NCI-H1436 treated with DMSO at 0.1 percent for 48 hours (cell line): Measurements from ENCODE around the gene PTCH1.

Experiments used
- DNase-seq: peaks from one replicate; lab custom pipeline; 2025; lab: John Stamatoyannopoulos, UW

The PTCH1 gene

DNA sequence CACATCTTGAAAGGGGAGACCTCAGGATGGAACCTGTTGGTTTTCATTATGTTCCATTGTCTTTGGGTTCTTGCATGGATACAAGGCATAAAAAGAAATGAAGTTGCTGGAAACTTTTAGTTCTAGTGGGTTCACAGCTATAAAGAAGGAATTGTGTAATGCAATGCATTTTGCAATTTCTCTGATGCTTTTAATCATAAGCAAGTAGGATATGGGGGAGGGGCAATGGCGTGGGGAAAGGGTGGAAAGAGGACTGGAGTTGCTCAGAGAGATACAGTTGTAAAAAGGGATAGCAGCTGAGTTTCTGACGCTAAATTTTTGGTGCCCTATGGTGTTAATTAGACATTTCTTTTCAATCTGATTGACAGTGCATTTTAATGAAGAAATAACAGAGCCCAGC, 110.7 kb downstream of the PTCH1 start:
- no peak for DNase-seq

GRCh38 chr9:95399261-95399660, 117.5 kb downstream of the PTCH1 start:
- DNase-seq, result no peak
